Liver (tissue), 9 donors: Measurements from ENCODE around the gene COL4A1. TPM values are rescaled to one million over a fixed set of nuclear protein-coding genes. Genes with fewer than 3 reads are reported as not detected.

ENCODE experiments used
- DNase-seq: peaks from one replicate; pipeline ENCODE4 v3.0.0-alpha.2; 2017; ENCODE audit warnings: low spot score
- H3K27ac ChIP-seq, 2 donors: one replicate each; pipeline ENCODE4 v1.7.0; 2013; ENCODE audit warnings: inconsistent platforms in 2 of 2, low read length in 2 of 2, control low read depth in 1 of 2, low read depth in 1 of 2, mild to moderate bottlenecking in 1 of 2
- H3K27me3 ChIP-seq, 4 donors: one replicate each; pipeline versions ENCODE4 v1.6.1 to v1.7.0; 2013; ENCODE audit warnings: low read length in 3 of 4, inconsistent platforms in 1 of 4, mild to moderate bottlenecking in 1 of 4, moderate library complexity in 1 of 4; ENCODE audit not compliant: control insufficient read depth in 4 of 4, insufficient read depth in 4 of 4
- H3K36me3 ChIP-seq, 4 donors: one replicate each; pipeline versions ENCODE4 v1.6.1 to v1.7.0; 2013; ENCODE audit warnings: low read length in 3 of 4, mild to moderate bottlenecking in 3 of 4, low read depth in 1 of 4, moderate library complexity in 1 of 4; ENCODE audit not compliant: control insufficient read depth in 4 of 4, insufficient read depth in 3 of 4
- H3K4me1 ChIP-seq, 4 donors: one replicate each; pipeline versions ENCODE4 v1.6.1 to v1.7.0; 2013; ENCODE audit warnings: low read length in 3 of 4, mild to moderate bottlenecking in 3 of 4, moderate library complexity in 1 of 4; ENCODE audit not compliant: control insufficient read depth in 4 of 4, insufficient read depth in 4 of 4
- H3K4me3 ChIP-seq, 3 donors: one replicate each; pipeline versions ENCODE4 v1.6.1 to v1.7.0; 2013; ENCODE audit warnings: low read length in 3 of 3, control low read depth in 1 of 3, low read depth in 1 of 3, mild to moderate bottlenecking in 1 of 3
- H3K9ac ChIP-seq, 2 donors: one replicate each; pipeline ENCODE4 v1.7.0; 2013; ENCODE audit warnings: low read length in 2 of 2, mild to moderate bottlenecking in 2 of 2, moderate library complexity in 2 of 2, control low read depth in 1 of 2, low read depth in 1 of 2
- H3K9me3 ChIP-seq, 4 donors: one replicate each; pipeline versions ENCODE4 v1.6.1 to v1.7.0; 2013; ENCODE audit warnings: low read length in 3 of 4; ENCODE audit not compliant: control insufficient read depth in 4 of 4
- EGR1 ChIP-seq, 2 donors: IDR thresholded peaks; 2 replicates each; pipeline ENCODE4 v1.6.1; 2016 to 2018; ENCODE audit warnings: antibody characterized with exemption in 2 of 2, low read depth in 2 of 2
- FOXA1 ChIP-seq: IDR thresholded peaks from 2 replicates; pipeline ENCODE4 v1.6.1; 2016; ENCODE audit warnings: antibody characterized with exemption
- FOXA2 ChIP-seq: IDR thresholded peaks from 2 replicates; pipeline ENCODE4 v1.6.1; 2016; ENCODE audit warnings: antibody characterized with exemption
- GABPA ChIP-seq, 2 donors: IDR thresholded peaks in 1 of 2; conservative IDR thresholded peaks in 1 of 2; 2 replicates each; pipeline ENCODE4 v1.6.1; 2016; ENCODE audit warnings: antibody characterized with exemption in 2 of 2, mild to moderate bottlenecking in 1 of 2, moderate library complexity in 1 of 2
- HNF4A ChIP-seq, 2 donors: conservative IDR thresholded peaks; 2 replicates each; pipeline ENCODE4 v1.6.1; 2016; ENCODE audit warnings: antibody characterized with exemption in 2 of 2, mild to moderate bottlenecking in 2 of 2
- HNF4G ChIP-seq: IDR thresholded peaks from 2 replicates; pipeline ENCODE4 v1.6.1; 2016; ENCODE audit warnings: antibody characterized with exemption
- JUND ChIP-seq, 2 donors: IDR thresholded peaks; 2 replicates each; pipeline ENCODE4 v1.6.1; 2016; ENCODE audit warnings: antibody characterized with exemption in 2 of 2
- RAD21 ChIP-seq, 2 donors: IDR thresholded peaks; 2 replicates each; pipeline ENCODE4 v1.6.1; 2016; ENCODE audit warnings: antibody characterized with exemption in 2 of 2, mild to moderate bottlenecking in 2 of 2
- RXRA ChIP-seq, 2 donors: IDR thresholded peaks; 2 replicates each; pipeline ENCODE4 v1.6.1; 2017 to 2018; ENCODE audit warnings: antibody characterized with exemption in 2 of 2, mild to moderate bottlenecking in 1 of 2
- SP1 ChIP-seq: IDR thresholded peaks from 2 replicates; pipeline ENCODE4 v1.6.1; 2018; ENCODE audit warnings: antibody characterized with exemption, mild to moderate bottlenecking
- TAF1 ChIP-seq: conservative IDR thresholded peaks from 2 replicates; pipeline ENCODE4 v1.6.1; 2016; ENCODE audit warnings: antibody characterized with exemption, mild to moderate bottlenecking
- YY1 ChIP-seq: IDR thresholded peaks from 2 replicates; pipeline ENCODE4 v1.6.1; 2016; ENCODE audit warnings: antibody characterized with exemption, mild to moderate bottlenecking
- WGBS: extraction: QIAGEN DNeasy Blood & Tissue Kit; methylation state at CpG from one replicate; pipeline ENCODE4 v1.1.7; 2013; 5-methylcytosine and 5-hydroxymethylcytosine counted together
- polyA plus RNA-seq, 2 donors: library from polyadenylated mRNA; stranded (reverse) in 1 of 2; unstranded in 1 of 2; fragments of 200-250 nt in 1 of 2; fragments of >200 nt in 1 of 2; fragmentation: Nextera tagmentation in 1 of 2; extraction: Ambion mirVana in 1 of 2; gene quantifications; one replicate each; pipeline versions ENCODE4 v1.2.1 to v1.2.3, GENCODE V29; 2013 to 2015
- total RNA-seq, 2 donors: library from RNA; depleted of rRNA; stranded (reverse); fragments of >200 nt; gene quantifications; one replicate each; pipeline ENCODE4 v1.2.3, GENCODE V29; 2014
- TF ChIP-seq, protein P1 (sequence below): fragments of 150-350 bp; IDR thresholded peaks from 2 replicates; pipeline ENCODE4 v1.5.1; 2017; ENCODE audit warnings: improper control_type of control experiment, low read depth, low read length; ENCODE audit not compliant: missing input control
- TF ChIP-seq, protein P2 (sequence below): IDR thresholded peaks from 2 replicates; pipeline ENCODE4 v1.6.1; 2016; ENCODE audit warnings: antibody characterized with exemption, mild to moderate bottlenecking
- TF ChIP-seq, protein P3 (sequence below): IDR thresholded peaks from 2 replicates; pipeline ENCODE4 v1.6.1; 2016; ENCODE audit warnings: antibody characterized with exemption
- TF ChIP-seq, protein P4 (sequence below): IDR thresholded peaks from 2 replicates; pipeline ENCODE4 v1.6.1; 2016; ENCODE audit warnings: antibody characterized with exemption
- donor health status: healthy.
- donor health status: healthy.
- donor health status: healthy.
- donor health status: healthy.
- donor health status: healthy.

Gene COL4A1
- total and polyA plus RNA-seq, 4 donors: 5.0 to 68.5 (median 37.9) TPM

DNA sequence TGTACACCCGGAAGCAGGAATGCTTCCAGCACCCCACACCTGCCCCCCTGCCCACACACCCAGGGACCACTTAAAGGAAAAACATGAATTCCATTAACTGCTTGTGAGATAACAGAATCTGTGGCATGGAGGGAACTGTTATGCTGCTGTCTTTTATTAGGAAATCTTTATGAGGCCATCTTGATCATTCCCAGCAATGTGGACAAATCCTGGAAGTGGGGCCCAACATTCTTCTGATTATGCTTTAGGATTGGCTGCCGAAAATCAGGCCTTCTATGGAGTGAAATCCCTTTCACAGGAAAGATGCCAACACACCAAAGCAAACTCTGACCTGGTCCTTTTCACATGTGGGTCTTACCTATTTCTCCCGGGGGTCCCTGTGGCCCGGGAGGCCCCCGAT, 114.5 kb downstream of the COL4A1 start:
- Histone ChIP-seq H3K4me3 (no peak overlapping the region), H3K9ac (no peak overlapping the region), H3K27ac (no peak overlapping the region), H3K9me3 (no peaks in the 10 kb centered on the region), H3K4me1 (peaks cover 0 to 2% (median 0%) of the 10 kb centered on the region in 4 donors), H3K27me3 (peaks cover 0 to 6% (median under 1%) of the 10 kb centered on the region in 4 donors), H3K36me3 (no peaks in the 10 kb centered on the region)
- TF ChIP-seq, protein P1, sequence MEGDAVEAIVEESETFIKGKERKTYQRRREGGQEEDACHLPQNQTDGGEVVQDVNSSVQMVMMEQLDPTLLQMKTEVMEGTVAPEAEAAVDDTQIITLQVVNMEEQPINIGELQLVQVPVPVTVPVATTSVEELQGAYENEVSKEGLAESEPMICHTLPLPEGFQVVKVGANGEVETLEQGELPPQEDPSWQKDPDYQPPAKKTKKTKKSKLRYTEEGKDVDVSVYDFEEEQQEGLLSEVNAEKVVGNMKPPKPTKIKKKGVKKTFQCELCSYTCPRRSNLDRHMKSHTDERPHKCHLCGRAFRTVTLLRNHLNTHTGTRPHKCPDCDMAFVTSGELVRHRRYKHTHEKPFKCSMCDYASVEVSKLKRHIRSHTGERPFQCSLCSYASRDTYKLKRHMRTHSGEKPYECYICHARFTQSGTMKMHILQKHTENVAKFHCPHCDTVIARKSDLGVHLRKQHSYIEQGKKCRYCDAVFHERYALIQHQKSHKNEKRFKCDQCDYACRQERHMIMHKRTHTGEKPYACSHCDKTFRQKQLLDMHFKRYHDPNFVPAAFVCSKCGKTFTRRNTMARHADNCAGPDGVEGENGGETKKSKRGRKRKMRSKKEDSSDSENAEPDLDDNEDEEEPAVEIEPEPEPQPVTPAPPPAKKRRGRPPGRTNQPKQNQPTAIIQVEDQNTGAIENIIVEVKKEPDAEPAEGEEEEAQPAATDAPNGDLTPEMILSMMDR: no peak
- TF ChIP-seq FOXA1 (no peak), RAD21 (IDR thresholded peaks at IDR 0.05) (no peak), JUND (IDR thresholded peaks at IDR 0.05) (no peak), YY1 (no peak), RXRA (IDR thresholded peaks at IDR 0.05) (no peak), HNF4A (conservative IDR thresholded peaks at IDR 0.05) (no peak), TAF1 (no peak), HNF4G (no peak), SP1 (no peak), FOXA2 (no peak), EGR1 (IDR thresholded peaks at IDR 0.05; ENCODE audit: low read depth in 2 of 2) (no peak), GABPA (IDR thresholded peaks at IDR 0.05 in 1 of 2, conservative IDR thresholded peaks at IDR 0.05 in 1 of 2) (no peak)
- TF ChIP-seq, protein P2, sequence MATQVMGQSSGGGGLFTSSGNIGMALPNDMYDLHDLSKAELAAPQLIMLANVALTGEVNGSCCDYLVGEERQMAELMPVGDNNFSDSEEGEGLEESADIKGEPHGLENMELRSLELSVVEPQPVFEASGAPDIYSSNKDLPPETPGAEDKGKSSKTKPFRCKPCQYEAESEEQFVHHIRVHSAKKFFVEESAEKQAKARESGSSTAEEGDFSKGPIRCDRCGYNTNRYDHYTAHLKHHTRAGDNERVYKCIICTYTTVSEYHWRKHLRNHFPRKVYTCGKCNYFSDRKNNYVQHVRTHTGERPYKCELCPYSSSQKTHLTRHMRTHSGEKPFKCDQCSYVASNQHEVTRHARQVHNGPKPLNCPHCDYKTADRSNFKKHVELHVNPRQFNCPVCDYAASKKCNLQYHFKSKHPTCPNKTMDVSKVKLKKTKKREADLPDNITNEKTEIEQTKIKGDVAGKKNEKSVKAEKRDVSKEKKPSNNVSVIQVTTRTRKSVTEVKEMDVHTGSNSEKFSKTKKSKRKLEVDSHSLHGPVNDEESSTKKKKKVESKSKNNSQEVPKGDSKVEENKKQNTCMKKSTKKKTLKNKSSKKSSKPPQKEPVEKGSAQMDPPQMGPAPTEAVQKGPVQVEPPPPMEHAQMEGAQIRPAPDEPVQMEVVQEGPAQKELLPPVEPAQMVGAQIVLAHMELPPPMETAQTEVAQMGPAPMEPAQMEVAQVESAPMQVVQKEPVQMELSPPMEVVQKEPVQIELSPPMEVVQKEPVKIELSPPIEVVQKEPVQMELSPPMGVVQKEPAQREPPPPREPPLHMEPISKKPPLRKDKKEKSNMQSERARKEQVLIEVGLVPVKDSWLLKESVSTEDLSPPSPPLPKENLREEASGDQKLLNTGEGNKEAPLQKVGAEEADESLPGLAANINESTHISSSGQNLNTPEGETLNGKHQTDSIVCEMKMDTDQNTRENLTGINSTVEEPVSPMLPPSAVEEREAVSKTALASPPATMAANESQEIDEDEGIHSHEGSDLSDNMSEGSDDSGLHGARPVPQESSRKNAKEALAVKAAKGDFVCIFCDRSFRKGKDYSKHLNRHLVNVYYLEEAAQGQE: no peak
- TF ChIP-seq, protein P3, sequence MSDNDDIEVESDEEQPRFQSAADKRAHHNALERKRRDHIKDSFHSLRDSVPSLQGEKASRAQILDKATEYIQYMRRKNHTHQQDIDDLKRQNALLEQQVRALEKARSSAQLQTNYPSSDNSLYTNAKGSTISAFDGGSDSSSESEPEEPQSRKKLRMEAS: no peak
- TF ChIP-seq, protein P4, sequence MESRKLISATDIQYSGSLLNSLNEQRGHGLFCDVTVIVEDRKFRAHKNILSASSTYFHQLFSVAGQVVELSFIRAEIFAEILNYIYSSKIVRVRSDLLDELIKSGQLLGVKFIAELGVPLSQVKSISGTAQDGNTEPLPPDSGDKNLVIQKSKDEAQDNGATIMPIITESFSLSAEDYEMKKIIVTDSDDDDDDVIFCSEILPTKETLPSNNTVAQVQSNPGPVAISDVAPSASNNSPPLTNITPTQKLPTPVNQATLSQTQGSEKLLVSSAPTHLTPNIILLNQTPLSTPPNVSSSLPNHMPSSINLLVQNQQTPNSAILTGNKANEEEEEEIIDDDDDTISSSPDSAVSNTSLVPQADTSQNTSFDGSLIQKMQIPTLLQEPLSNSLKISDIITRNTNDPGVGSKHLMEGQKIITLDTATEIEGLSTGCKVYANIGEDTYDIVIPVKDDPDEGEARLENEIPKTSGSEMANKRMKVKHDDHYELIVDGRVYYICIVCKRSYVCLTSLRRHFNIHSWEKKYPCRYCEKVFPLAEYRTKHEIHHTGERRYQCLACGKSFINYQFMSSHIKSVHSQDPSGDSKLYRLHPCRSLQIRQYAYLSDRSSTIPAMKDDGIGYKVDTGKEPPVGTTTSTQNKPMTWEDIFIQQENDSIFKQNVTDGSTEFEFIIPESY: no peak
- no peak for DNase-seq
- WGBS: 77% methylated on average over 5 of the region's 5 CpGs

DNA sequence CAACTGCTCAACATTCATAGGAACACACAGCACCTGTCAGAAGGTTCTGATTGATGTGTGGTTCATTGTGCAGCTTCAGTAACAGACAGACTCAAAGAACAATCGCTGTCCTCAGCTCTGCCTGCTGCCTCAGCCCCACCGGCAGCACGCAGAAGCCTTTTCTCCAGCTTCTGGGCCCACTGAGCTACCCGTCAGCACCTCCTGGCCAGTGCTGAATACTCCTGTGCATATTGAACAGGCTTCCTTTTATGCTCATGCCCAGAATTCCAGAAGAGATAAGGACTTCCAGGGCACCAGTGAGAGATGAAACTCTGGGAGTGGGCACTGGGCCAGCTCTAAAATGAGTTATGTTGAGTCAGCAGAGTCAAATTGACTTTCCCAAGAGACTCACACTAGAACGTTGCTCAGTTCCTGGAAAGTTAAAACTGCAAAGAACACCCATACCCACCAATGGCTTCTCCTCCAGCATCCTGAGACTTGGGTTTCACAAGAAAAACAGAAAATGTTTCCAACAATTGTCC, 119.3 kb downstream of the COL4A1 start:
- peaks cover 0 to 3% (median 0%) of the 10 kb centered on the region in 4 donors for H3K27me3 ChIP-seq
- no peak for TF ChIP-seq RXRA (IDR thresholded peaks at IDR 0.05)
- TF ChIP-seq HNF4A (conservative IDR thresholded peaks at IDR 0.05): no peak
- TF ChIP-seq, protein P2: no peak
- TF ChIP-seq YY1: no peak
- WGBS: 55% methylated on average over 5 of the region's 5 CpGs
- H3K36me3 ChIP-seq: peaks cover 0 to under 1% (median 0%) of the 10 kb centered on the region in 4 donors
- no peak for DNase-seq
- no peaks in the 10 kb centered on the region for H3K9me3 ChIP-seq
- H3K4me1 ChIP-seq: peaks cover 0 to 2% (median 0%) of the 10 kb centered on the region in 4 donors
- H3K4me3 ChIP-seq: no peak overlapping the region
- H3K9ac ChIP-seq: no peak overlapping the region
- H3K27ac ChIP-seq: no peak overlapping the region
